ENCODE data around the gene AQP6.

Gene AQP6

DNA sequence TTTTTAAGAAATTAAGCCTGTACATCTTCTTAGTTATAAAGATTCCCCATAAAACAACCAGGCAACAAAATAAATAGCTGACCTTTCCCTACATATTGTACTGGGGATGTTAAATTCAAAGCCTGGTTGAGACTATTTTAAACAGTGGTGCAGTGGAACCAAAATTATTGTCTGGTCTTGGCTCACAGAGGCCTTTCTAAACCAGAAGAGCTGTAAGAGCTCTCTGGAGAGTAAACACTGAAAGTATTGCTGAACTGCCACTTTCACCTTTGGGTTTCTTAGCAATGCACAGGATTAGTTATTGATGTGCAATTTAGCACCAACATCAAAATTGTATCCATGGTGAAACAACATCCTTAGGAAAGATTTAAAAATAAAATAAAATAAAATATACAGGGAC is 31.9 kb downstream of the AQP6 start:
- no peak for DNase-seq

DNA sequence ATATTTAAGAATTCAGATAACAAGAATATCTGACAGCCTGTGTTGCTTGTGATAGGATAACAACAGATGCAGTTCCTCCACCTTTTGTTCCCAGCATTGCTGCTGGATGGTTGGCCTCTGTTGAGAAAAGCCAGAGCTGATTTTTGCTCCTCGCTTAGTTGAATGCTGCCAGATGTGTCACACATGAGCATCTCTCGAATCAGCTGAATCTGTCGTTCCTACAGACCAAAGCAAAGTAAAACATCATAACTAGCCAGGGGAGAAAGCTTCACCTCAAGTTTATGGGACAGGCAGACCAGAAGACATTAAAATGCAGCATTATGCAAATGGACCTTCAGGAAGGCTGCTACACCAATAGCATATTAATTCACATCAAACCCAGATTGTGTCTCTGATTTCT is 32.4 kb downstream of the AQP6 start:
- no peak for DNase-seq

DNA sequence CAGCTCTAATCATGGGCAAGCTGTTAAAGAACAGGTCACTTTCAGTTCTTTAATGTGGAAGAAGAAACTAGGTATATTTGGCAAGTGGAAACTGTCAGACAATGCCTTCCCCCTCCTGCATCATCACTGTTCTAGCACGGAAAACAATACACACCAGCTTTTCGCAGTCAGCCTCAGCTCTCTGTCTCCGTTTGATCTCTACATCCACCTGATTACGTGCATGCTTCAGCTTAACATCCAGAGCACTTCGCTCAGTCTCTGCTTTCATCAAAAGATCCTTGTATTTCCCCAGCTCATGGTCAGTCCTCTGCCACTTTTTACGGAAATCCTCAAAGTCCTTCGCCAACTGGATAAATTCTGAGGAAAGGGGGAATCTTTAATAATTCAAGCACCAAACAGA is 33.5 kb downstream of the AQP6 start:
- DNase-seq, result no peak

DNA sequence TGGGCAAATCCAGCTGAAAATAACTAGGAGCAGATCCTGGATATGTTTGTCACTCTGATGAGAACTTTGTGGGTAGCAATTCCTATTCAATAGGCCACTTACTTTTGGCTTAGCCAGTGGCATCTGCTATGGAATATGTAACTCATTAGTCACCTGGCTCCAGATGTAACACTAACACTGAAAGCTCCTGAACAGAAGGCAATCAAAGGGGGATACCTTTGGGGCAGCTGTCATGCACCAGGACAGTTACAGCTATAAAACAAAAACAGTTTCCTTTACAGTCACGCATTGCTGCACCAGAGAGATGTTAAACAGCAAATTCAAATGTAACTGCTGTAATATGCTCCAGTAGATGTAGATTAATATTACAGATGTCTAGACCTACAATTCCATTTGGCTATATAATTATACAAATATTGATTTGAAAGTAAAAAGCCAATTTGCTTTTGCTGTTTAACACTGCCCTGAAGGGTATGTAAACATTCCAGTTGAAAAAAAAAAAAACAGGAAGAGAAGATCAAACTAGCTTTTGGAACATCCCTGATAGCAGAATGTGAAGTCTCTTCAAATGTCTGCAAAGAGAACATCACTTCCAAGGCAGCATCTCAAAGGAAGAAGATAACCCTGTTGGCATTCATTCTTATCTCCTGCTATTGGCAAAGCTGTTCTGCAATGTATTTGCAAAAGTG is 34.2 kb downstream of the AQP6 start:
- no peak for DNase-seq

DNA sequence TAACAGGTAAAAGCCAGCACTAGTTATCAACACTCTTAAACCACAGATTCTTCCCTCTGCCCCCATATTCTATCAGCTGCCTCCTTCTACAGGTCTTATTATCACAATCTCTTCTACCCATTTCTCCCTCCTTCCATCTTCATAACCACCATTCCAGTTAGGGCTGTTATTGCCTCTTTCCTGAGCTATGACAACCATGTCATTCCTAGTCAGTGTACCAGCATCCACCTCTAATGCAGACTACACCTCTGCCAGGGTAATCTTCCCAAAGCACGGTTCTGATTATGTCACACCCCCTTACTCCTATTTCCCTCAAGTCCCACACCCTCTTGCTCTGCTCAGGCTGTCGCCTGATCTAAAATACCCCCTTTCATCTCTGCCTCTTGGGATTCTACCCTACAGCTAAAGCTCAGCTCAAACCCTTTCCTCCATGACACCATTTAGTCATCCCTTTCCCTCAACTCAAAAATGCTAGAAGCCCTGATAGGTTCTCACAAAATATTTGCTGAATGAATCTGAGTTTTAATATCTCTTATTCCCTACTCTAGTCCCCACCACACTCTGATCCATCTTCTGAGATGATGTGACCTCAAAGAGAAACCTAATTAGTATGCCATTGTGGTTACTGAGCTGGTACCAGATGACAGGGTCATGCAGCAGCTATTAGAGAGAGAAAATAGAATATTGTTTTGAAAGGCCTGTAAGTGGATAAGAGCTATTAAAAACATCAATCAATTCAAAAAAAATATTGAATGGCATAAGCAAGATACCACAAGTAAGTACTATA is 40.8 kb downstream of the AQP6 start:
- DNase-seq, result no peak

DNA sequence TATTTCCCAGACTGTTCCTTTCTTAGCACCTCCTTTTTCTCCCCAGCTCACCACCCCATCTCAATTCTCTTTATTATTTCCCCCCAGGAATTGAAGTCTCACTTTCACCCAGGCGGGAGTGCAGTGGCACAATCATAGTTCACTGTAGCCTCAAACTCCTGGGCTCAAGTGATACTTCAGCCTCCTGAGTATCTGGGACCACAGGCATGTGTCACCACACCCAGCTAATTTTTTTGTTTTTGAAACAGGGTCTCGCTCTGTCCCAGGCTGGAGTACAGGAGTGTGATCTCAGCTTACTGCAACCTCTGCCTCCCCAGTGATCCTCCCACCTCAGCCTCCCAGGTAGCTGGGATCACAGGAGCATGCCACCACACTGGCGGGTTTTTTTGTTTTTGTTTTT is 41.6 kb downstream of the AQP6 start:
- no peak for DNase-seq

DNA sequence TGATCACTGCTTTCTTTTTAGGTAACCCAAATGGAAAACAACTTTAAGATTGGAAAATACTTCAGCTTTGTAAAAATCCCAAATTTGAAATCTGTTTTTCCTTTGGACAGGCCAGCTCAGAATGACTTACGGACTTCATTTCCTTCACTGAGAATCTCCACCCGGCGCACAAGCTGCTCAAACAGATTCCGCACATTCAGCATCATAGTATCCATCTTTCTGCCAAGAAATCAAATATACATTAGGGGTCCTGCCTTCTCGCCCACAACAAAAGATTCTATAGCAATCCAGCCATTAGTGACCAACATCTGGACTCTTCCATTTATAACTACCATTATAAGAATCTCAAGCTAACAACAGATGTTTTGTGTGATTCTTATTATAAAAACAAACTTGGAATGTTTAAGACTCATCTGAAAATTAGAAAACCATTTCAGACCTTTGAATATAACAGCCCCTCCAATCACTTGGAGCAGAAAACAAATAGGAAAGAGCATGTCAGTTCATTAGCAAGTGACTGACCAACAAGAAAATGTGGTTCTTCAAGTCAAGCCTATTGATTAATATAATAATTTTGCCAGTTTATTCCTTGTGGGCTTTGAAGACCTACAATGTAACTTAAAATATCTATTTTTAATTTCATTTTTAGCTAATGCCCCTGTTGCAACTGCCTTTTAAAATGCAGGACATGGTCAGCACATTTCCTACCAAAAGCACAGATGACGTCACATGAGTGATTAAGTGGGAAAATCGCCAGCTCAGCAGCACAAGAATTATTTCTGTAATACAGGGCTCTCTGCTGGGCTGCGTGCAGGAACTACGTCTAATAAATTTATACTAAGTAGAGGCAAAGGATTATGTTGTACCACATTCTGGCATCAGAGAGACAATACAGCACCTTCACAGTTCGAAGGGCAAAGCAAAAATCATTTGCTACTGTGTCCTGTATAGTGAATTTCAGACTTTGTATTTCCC is 44.0 kb downstream of the AQP6 start:
- peak; percentile 55 to 75 for DNase-seq

DNA sequence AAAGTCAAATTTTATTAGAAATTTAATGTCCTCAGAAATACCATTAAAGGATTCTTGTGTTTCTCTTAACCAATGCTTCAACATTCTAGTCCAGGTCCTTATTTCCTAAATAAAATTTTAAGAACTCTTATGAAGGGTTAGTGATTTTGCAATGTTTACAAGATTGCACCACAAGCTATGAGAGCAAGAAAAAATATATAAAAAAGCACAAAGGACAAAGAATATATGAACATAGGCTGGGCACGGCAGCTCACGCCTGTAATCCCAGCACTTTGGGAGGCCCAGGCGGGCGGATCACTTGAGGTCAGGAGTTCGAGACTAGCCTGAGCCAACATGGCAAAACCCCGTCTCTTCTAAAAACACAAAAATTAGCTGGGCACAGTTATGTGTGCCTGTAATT is 44.9 kb downstream of the AQP6 start:
- DNase-seq, result peak in 1 of 2 donors; percentile 64

DNA sequence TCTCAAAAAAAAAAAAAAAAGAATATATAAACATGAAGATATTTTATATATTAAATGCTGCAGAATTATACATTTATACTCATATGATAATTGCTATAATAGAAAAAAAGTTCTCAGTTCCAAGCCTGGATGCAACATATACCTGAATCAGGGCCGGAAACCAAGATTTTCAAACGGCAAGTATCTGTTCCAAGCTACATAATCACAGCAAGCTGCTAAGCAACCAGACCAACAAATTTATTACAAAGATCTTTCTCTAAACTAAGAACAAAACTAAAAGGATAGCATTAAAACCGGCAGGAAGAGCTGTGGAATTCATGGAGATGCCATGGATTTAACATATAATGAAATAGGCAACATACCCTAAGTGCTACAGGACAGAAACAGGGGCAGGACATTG is 45.4 kb downstream of the AQP6 start:
- no peak for DNase-seq

DNA sequence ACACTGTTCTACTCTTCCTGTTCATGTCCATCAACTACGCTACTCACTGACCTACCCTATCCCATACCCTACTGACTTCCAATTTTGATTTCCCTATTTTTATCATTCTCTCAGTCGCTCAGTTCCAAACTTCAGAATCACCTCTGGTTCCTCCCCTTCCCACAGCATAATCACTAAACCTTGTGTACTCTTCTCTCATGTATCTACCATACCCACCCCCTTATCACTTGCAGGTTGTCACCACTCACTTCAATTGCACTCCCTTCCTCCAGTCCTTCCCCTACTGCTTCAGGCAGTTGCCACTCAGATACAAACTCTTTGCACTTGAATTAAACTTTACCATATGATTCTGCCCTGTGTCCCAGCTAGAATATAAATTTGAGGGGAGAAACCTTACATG is 46.2 kb downstream of the AQP6 start:
- no peak for DNase-seq

DNA sequence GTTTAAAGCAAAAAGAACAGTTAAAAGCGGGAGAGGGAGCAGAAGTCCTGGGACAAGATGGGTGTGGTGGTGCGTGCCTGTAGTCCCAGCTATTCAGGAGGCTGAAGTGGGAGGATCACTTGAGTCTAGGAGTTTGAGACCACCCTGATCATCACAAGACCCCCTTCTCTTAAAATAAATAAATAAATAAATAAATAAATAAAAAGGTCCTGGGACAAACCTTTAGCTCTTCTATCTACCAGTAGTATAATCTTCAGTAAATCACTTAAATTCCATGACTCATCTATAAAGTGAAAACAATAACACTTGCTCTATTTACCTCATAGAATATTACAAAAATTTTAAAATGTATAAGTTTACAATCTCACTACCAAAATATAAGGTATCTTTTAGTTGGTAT is 46.8 kb downstream of the AQP6 start:
- no peak for DNase-seq

DNA sequence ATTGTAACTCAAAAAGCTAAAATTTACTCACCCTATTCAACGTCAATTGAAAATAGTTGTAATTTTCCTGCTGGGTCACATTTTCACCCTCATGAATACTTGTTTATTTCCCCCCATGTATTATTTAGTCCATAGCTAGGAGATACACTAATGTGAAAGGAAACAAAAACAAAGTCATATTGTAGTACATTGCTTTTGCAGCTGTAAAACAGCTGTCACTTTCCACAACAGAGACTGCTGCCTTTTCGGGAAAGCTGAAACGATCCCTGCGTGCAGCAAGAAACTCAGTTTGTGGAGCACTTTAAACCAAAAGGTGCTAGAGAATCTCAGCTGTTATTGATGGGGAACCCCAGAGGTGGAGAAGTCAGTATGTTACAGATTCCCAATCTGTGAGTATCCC is 48.3 kb downstream of the AQP6 start:
- no peak for DNase-seq

DNA sequence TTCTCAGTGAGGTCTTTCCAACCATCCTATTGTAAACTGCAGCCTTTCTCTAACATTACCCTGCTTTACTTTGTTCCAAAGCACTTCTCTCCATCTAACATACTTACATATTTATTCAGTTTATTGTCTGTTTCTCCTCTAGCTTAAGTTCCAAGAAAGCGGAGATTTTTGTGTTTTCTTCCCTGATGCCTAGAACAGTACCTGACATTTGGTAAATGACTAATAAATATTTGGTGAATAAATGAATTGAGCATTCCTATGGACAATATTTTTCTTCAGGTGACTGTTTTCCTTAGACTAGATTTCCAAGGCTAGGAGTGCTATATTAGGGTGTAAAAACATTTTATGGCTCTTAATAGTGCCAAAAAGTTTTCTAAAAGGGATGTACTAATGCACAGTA is 50.2 kb downstream of the AQP6 start:
- DNase-seq, result no peak

DNA sequence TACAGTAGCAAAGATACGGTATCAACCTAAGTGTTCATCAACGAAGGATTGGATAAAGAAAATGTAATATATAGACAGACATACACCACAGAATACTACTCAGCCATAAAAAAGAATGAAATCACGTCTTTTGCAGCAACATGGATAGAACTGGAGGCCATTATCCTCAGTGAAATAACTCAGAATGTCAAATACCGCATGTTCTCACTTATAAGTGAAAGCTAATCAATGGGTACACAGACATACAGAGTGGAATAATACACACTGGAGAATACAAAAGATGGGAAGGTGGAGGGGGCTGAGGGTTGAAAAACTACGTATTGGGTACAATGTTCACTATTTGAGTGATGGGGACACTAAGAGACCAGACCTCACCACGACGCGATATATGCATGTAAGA is 51.5 kb downstream of the AQP6 start:
- DNase-seq, result no peak

DNA sequence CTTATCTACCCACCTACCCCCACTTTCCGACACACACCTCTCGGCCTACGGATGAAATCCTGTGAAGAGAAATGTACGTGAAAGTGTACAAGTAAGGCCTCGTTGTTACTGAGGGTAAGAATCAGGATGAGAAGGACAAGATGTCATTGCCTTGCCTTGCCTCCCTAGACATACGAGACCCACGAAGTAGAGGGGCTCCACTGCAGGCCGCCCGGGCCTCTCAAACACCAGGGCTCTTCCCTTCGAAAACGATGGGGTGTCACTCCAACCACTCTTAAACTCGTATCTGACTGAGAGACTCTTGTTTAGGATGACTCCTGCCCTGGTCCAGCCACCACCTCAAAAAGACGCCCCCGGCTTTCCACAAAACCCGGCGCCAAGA is 52.0 kb downstream of the AQP6 start:
- no peak for DNase-seq

DNA sequence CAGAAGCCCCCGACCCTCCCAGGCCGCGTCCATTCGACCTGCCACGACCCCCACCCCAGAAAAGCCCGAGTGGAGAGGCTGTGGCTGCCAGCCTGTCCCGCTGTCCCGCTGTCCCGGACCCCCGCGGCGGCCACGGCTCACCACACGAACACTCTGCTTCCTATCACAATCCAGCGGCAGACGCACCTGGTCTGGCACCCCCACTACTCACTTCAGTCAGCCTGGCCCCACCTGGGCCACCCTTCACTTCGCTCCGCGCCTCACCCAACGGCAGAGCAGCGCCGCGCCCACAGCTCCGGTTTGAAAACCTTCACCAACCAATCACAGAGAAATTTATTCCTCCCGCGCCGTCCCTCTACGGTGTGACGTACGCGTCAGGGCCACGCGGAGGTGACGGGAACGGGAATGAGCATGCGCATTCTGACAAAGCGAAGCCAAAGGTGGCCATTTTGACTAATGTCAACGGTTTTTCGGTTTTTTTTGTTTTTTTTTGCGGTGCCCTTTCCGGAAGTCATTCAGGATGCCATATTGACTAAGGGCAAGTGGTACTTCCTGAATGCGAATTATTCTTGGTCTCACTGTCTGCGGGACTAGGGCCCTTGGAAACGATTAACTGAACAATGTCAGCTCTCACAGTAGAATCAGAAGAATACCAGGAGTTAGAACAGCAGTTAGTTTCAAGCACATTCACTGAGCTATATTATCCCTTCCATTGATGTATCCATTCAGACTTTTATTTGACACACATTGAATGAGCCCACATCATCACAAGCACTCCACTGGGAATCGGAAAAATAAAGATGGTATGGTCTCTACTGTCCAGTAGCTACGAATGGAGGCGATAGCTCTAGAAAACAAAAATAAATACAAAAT is 52.7 kb downstream of the AQP6 start, which contains the start of gene RACGAP1:
Gene RACGAP1, minus strand, starts transcription at position 308 of the 873 bp plus-strand sequence. CDS start 8,779 bp downstream, outside the sequence.
- peak; percentile 99 to 100 for DNase-seq

DNA sequence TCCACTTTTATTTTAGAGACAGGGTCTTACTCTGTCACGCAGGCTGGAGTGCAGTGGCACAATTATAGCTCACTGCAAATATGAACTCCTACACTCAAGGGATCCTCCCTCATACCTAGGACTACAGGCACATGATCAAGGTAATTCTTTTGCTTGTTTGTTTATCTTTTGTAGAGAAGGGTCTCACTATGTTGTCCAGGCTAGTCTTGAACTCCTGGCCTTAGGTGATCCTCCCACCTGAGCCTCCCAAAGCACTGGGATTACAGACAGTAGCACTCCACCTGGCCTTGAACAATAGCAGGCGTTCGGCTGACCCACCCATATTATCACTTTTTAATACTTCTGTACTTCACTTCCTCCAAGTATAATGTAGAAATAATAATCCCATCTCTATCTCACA is 53.9 kb downstream of the AQP6 start:
- DNase-seq, result no peak
